ENCODE measurements around the gene MTHFSD. TPM values are rescaled to one million over a fixed set of nuclear protein-coding genes. Genes with fewer than 3 reads are reported as not detected.
A peak's percentile ranks its signal among the peaks of the same experiment; 100 is the strongest.

Gene MTHFSD
- total RNA-seq, 1 donor from 2014 or later, result 27.7 TPM

DNA sequence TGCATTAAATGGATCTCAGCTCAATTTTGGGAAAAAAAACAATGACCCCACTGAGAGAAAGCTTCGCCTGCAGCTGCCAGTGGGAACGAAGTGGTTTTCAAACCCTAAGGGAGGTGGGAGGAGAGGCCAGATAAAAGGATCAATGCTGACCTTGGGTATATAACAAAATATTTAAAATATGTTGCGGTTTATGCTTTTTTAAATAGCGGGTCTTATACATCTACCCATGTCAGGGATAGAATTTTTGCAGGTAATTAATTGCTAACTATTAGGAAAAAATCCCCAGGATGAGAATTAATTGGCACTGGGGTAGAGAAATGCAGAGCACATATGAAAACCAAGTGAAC, 55.6 kb downstream of the MTHFSD start:
- DNase-seq, result no peak
- TF ChIP-seq, protein P1, sequence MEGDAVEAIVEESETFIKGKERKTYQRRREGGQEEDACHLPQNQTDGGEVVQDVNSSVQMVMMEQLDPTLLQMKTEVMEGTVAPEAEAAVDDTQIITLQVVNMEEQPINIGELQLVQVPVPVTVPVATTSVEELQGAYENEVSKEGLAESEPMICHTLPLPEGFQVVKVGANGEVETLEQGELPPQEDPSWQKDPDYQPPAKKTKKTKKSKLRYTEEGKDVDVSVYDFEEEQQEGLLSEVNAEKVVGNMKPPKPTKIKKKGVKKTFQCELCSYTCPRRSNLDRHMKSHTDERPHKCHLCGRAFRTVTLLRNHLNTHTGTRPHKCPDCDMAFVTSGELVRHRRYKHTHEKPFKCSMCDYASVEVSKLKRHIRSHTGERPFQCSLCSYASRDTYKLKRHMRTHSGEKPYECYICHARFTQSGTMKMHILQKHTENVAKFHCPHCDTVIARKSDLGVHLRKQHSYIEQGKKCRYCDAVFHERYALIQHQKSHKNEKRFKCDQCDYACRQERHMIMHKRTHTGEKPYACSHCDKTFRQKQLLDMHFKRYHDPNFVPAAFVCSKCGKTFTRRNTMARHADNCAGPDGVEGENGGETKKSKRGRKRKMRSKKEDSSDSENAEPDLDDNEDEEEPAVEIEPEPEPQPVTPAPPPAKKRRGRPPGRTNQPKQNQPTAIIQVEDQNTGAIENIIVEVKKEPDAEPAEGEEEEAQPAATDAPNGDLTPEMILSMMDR (IDR thresholded peaks at IDR 0.05; ENCODE audit: partially characterized antibody, unreplicated experiment), result no peak
- Mint-ChIP-seq H3K36me3 (ENCODE audit: unreplicated experiment) (no peaks in the 10 kb centered on the region), H3K27ac (ENCODE audit: unreplicated experiment) (no peak overlapping the region), H3K9me3 (ENCODE audit: unreplicated experiment) (peaks cover 14% of the 10 kb centered on the region), H3K4me1 (ENCODE audit: low read depth, unreplicated experiment) (peaks cover 7% of the 10 kb centered on the region), H3K4me3 (ENCODE audit: unreplicated experiment) (peak overlapping the region; percentile 42), H3K27me3 (ENCODE audit: unreplicated experiment) (peaks cover 29% of the 10 kb centered on the region)

DNA sequence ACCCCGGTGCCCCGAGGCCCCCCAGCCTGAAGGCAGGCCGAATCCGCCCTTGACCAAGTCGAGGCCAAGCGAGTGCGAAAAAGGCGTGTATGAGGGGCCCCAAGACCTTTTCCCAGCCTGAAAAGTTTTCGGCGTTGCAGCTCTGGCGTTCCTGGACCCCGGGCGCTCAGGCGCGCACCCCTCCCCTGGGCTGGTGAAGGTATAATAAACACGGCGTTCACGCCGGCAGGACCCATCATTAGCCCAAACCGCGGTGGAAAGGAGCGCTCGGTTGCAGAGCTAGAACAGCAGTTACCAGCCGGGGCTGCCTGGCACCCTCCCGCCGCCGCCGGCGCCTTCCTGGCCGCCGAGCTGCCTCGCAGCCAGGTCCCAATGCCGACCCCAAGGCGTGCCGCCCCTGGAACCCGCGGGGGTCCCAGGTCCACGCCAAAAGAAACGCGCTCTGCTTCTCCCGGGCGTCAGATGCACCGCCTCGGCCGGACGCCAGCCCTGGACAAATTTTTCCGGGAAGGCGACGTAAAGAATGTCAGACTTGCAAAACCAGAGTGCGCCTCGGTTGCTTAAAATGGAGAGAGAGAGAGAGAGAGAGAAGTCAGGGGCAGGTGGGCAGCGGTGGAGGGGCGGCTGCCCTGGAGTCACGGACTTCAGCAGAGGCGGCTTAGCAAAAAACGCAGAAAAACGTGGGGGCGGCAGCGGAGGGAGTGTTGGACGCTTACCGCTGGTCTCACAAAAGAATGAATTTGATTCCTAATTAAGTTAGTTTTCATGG, 56.2 kb downstream of the MTHFSD start:
- Mint-ChIP-seq H3K27ac (ENCODE audit: unreplicated experiment) (no peak overlapping the region), H3K4me1 (ENCODE audit: low read depth, unreplicated experiment) (peaks cover 7% of the 10 kb centered on the region), H3K27me3 (ENCODE audit: unreplicated experiment) (peaks cover 30% of the 10 kb centered on the region), H3K9me3 (ENCODE audit: unreplicated experiment) (peaks cover 15% of the 10 kb centered on the region), H3K36me3 (ENCODE audit: unreplicated experiment) (no peaks in the 10 kb centered on the region), H3K4me3 (ENCODE audit: unreplicated experiment) (peak overlapping the region; percentile 9)
- peak; percentile 40 for DNase-seq
- TF ChIP-seq, protein P1 (IDR thresholded peaks at IDR 0.05; ENCODE audit: partially characterized antibody, unreplicated experiment), result no peak

DNA sequence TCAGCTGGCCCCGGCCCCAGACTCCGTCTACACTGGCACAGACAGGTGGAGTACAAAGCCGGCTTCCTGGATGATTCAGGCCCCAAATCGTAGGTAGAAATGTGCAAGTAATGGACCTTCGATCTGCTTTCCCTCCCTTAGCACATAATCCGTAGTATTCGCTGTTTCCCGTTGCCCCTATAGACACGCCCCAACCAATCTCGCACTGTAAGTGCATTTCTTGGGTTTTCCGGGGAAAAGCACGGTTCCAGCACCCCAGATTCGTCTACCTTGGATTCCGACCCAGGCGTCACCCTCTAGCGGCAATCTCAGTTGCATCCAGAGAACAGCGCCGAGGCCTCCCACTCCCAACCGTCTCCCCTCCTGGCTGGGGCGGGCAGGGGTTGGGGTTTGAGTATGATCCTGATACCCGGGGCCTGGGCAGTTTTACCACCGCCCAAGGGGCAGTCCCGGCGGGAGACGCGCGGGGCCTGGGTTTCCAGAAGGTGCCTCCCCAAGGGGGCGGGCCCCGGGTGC, 56.8 kb downstream of the MTHFSD start:
- H3K4me3 Mint-ChIP-seq (ENCODE audit: unreplicated experiment), result no peak overlapping the region
- no peak overlapping the region for H3K27ac Mint-ChIP-seq (ENCODE audit: unreplicated experiment)
- peaks cover 7% of the 10 kb centered on the region for H3K4me1 Mint-ChIP-seq (ENCODE audit: low read depth, unreplicated experiment)
- TF ChIP-seq, protein P1 (IDR thresholded peaks at IDR 0.05; ENCODE audit: partially characterized antibody, unreplicated experiment), result no peak
- H3K9me3 Mint-ChIP-seq (ENCODE audit: unreplicated experiment), result peaks cover 18% of the 10 kb centered on the region
- H3K36me3 Mint-ChIP-seq (ENCODE audit: unreplicated experiment), result no peaks in the 10 kb centered on the region
- peaks cover 26% of the 10 kb centered on the region for H3K27me3 Mint-ChIP-seq (ENCODE audit: unreplicated experiment)
- peak; percentile 29 for DNase-seq

DNA sequence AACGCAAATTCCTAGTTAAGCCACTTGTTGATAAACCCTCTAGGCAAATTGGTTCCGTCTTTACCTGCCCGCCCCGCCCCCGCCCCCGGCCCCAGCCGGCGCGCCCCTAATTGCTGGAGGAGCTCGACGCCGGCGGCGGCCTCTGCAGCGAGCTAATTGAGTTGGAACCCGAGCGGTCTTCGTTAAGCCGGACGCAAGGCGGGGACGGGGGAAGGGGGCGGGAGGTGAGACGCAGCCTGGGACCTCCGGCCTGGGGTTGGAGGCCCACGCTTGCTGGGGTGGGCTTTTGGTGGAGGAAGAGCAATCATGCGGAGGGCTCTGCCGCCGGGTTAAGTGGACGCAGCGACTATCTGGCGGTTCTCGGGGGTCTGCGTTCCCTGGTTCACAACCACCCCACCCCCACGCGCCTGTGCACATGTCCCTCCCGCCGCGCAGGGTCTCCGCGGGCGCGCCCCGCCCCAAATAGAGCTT, 57.4 kb downstream of the MTHFSD start:
- H3K4me3 Mint-ChIP-seq (ENCODE audit: unreplicated experiment), result no peak overlapping the region
- H3K27ac Mint-ChIP-seq (ENCODE audit: unreplicated experiment), result no peak overlapping the region
- H3K9me3 Mint-ChIP-seq (ENCODE audit: unreplicated experiment), result peaks cover 18% of the 10 kb centered on the region
- H3K4me1 Mint-ChIP-seq (ENCODE audit: low read depth, unreplicated experiment), result peaks cover 7% of the 10 kb centered on the region
- TF ChIP-seq, protein P1 (IDR thresholded peaks at IDR 0.05; ENCODE audit: partially characterized antibody, unreplicated experiment), result no peak
- no peak for DNase-seq
- peaks cover 24% of the 10 kb centered on the region for H3K27me3 Mint-ChIP-seq (ENCODE audit: unreplicated experiment)
- H3K36me3 Mint-ChIP-seq (ENCODE audit: unreplicated experiment), result no peaks in the 10 kb centered on the region

DNA sequence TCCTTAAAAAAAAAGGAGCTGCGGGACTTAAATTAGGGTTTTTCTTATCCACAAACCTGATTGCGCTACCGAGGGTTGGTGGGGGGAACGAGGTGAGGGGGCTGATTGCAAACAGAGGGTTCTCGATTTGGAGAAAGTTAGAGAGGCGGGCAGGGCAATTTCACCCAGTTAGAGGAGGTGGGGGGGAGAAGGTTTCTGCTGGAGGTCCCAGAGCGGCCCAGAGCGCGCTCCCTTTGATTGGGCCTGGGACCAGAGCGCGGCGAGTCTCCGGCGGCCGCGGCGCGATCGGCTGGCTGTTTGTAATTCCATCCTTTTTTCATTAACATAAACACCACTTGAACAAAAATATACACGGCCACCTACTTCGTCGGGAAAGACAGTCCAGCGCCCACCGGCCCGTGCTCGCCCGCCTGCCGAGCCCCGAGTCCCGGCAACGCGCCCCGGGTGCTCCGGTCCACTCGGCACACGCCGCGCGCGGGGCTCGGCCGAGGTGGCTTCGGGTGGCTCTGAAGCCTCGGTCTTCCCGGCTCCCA, 58.0 kb downstream of the MTHFSD start:
- H3K27ac Mint-ChIP-seq (ENCODE audit: unreplicated experiment), result no peak overlapping the region
- peak; percentile 27 for DNase-seq
- H3K36me3 Mint-ChIP-seq (ENCODE audit: unreplicated experiment), result no peaks in the 10 kb centered on the region
- H3K4me3 Mint-ChIP-seq (ENCODE audit: unreplicated experiment), result peak overlapping the region; percentile 34
- TF ChIP-seq, protein P1 (IDR thresholded peaks at IDR 0.05; ENCODE audit: partially characterized antibody, unreplicated experiment), result no peak
- H3K9me3 Mint-ChIP-seq (ENCODE audit: unreplicated experiment), result peaks cover 16% of the 10 kb centered on the region
- H3K4me1 Mint-ChIP-seq (ENCODE audit: low read depth, unreplicated experiment), result peaks cover 7% of the 10 kb centered on the region
- H3K27me3 Mint-ChIP-seq (ENCODE audit: unreplicated experiment), result peaks cover 30% of the 10 kb centered on the region
